GM12872 (cell line): ENCODE results near the gene FH.

Experiments
- CTCF ChIP-seq: IDR thresholded peaks from 3 replicates; pipeline ENCODE4 v1.5.1; 2011; ENCODE audit warnings: low read depth, mild to moderate bottlenecking, low read length, moderate library complexity; ENCODE audit not compliant: insufficient read depth

Gene FH

GRCh38 chr1:241485554-241485992 lies 34.0 kb downstream of the FH start:
- peak; percentile 63 for TF ChIP-seq CTCF

GRCh38 chr1:241485145-241485544 lies 34.4 kb downstream of the FH start:
- no peak for TF ChIP-seq CTCF

GRCh38 chr1:241482761-241483250 lies 36.7 kb downstream of the FH start:
- no peak for TF ChIP-seq CTCF

GRCh38 chr1:241479294-241479693 lies 40.3 kb downstream of the FH start:
- TF ChIP-seq CTCF, result no peak

- no peak for TF ChIP-seq CTCF
Observed at GRCh38 chr1:241475671-241476070, 43.9 kb downstream of the FH start.

- no peak for TF ChIP-seq CTCF
Observed at GRCh38 chr1:241473026-241473425, 46.5 kb downstream of the FH start.

- TF ChIP-seq CTCF, result no peak
Observed at GRCh38 chr1:241470908-241471590, 48.5 kb downstream of the FH start.
